Common myeloid progenitor, CD34-positive (primary cell): ENCODE results near the gene OMA1.
A peak's percentile ranks its signal among the peaks of the same experiment; 100 is the strongest.
"Not testable (repeated sequence)": the region's sequence is repeated elsewhere in the genome, so short reads cannot be mapped to it uniquely, and the experiment has no call there.

Experiments used
- CTCF ChIA-PET: fragments of 350-600 bp; sonication (Branson Sonifier 250); formaldehyde crosslinking; loops from one replicate; lab custom pipeline; 2021; ENCODE audit warnings: antibody characterized with exemption; lab: Charles Lee
- POLR2A ChIA-PET: fragments of 350-600 bp; sonication (Branson Sonifier 250); formaldehyde crosslinking; loops from one replicate; lab custom pipeline; 2021; ENCODE audit warnings: antibody characterized with exemption; lab: Charles Lee
- DNase-seq, 3 donors: peaks; one replicate each; pipeline versions ENCODE4 v3.0.0 to v3.0.0-alpha.2; 2013
- H3K27ac ChIP-seq, 2 experiments: 1 replicate in 1 of 2; 2 replicates in 1 of 2; pipeline ENCODE4 v1.7.0; 2013; ENCODE audit warnings: inconsistent platforms in 2 of 2, low read length in 2 of 2, mild to moderate bottlenecking in 2 of 2, low read depth in 1 of 2, moderate library complexity in 1 of 2; ENCODE audit not compliant: severe bottlenecking in 2 of 2, insufficient read depth in 1 of 2, poor library complexity in 1 of 2
- H3K27me3 ChIP-seq, 5 experiments: replicated peaks in 2 of 5; 1 replicate in 3 of 5; 2 replicates in 2 of 5; pipeline versions ENCODE4 v1.6.1 to v1.7.0; 2013; ENCODE audit warnings: low read length in 4 of 5, mild to moderate bottlenecking in 2 of 5, moderate library complexity in 2 of 5, inconsistent platforms in 1 of 5; ENCODE audit not compliant: insufficient read depth in 5 of 5, control insufficient read depth in 4 of 5
- H3K36me3 ChIP-seq, 4 experiments: 1 replicate in 2 of 4; 2 replicates in 2 of 4; pipeline versions ENCODE4 v1.6.1 to v1.7.0; 2013; ENCODE audit warnings: low read length in 3 of 4, control low read depth in 1 of 4, mild to moderate bottlenecking in 1 of 4; ENCODE audit not compliant: control insufficient read depth in 4 of 4, insufficient read depth in 4 of 4
- H3K4me1 ChIP-seq, 4 experiments: 1 replicate in 3 of 4; 2 replicates in 1 of 4; pipeline versions ENCODE4 v1.6.1 to v1.7.1; 2013; ENCODE audit warnings: low read length in 3 of 4, mild to moderate bottlenecking in 3 of 4, control low read depth in 1 of 4, inconsistent platforms in 1 of 4, moderate library complexity in 1 of 4; ENCODE audit not compliant: control insufficient read depth in 4 of 4, insufficient read depth in 4 of 4; ENCODE audit errors: control extremely low read depth in 1 of 4
- H3K4me3 ChIP-seq, 7 experiments: 1 replicate in 4 of 7; 2 replicates in 3 of 7; pipeline versions ENCODE4 v1.5.1 to v1.7.0; 2013; ENCODE audit warnings: mild to moderate bottlenecking in 7 of 7, low read length in 6 of 7, moderate library complexity in 6 of 7, inconsistent platforms in 2 of 7, low read depth in 2 of 7, control low read depth in 1 of 7; ENCODE audit not compliant: insufficient read depth in 4 of 7, control insufficient read depth in 1 of 7; ENCODE audit errors: extremely low read depth in 1 of 7
- H3K9me3 ChIP-seq, 5 experiments: 1 replicate in 4 of 5; 2 replicates in 1 of 5; pipeline versions ENCODE4 v1.6.1 to v1.7.1; 2013; ENCODE audit warnings: low read length in 4 of 5, mild to moderate bottlenecking in 2 of 5, inconsistent platforms in 1 of 5, low read depth in 1 of 5, moderate library complexity in 1 of 5; ENCODE audit not compliant: control insufficient read depth in 4 of 5, insufficient read depth in 2 of 5; ENCODE audit errors: control extremely low read depth in 1 of 5
- WGBS: methylation state at CpG from one replicate; pipeline ENCODE4 v1.1.5; 2013; ENCODE audit not compliant: insufficient coverage; 5-methylcytosine and 5-hydroxymethylcytosine counted together

Gene OMA1

GRCh38 chr1:58582143-58582542 lies 35.6 kb upstream of the OMA1 start:
- CTCF ChIA-PET = interaction anchor here (0.8 to 1.3 kb wide), 3 partner anchors 13 to 21 kb away, joined by 3 read pairs; no protein-coding TSS in a partner anchor
- DNase-seq, POLR2A ChIA-PET, H3K27ac ChIP-seq, H3K9me3 ChIP-seq, H3K4me3 ChIP-seq, H3K27me3 ChIP-seq, H3K36me3 ChIP-seq: not testable (repeated sequence)
- H3K4me1 ChIP-seq = peaks cover 16 to 53% (median 29%) of the 10 kb centered on the region in 4 experiments
- no CpG with 5 or more reads among the region's 1 CpG for WGBS

GRCh38 chr1:58581641-58582040 lies 35.1 kb upstream of the OMA1 start:
- ChIA-PET POLR2A (no interaction called here), CTCF (interaction anchor here (0.8 to 1.3 kb wide), 3 partner anchors 13 to 21 kb away, joined by 3 read pairs; no protein-coding TSS in a partner anchor)
- H3K27ac ChIP-seq = no peak overlapping the region
- WGBS = no CpG with 5 or more reads among the region's 2 CpGs
- H3K4me1 ChIP-seq = peaks cover 16 to 56% (median 34%) of the 10 kb centered on the region in 4 experiments
- no peak for DNase-seq
- peaks cover 3 to 10% (median 7%) of the 10 kb centered on the region in 5 experiments for H3K27me3 ChIP-seq
- no peaks in the 10 kb centered on the region for H3K9me3 ChIP-seq
- no peak overlapping the region for H3K4me3 ChIP-seq
- no peaks in the 10 kb centered on the region for H3K36me3 ChIP-seq

GRCh38 chr1:58580186-58580585 lies 33.7 kb upstream of the OMA1 start:
- WGBS = no CpG with 5 or more reads among the region's 1 CpG
- peaks cover 19 to 49% (median 41%) of the 10 kb centered on the region in 4 experiments for H3K4me1 ChIP-seq
- no peaks in the 10 kb centered on the region for H3K9me3 ChIP-seq
- ChIA-PET POLR2A (no interaction called here), CTCF (no interaction called here)
- no peak for DNase-seq
- peaks cover 12 to 24% (median 16%) of the 10 kb centered on the region in 5 experiments for H3K27me3 ChIP-seq
- no peaks in the 10 kb centered on the region for H3K36me3 ChIP-seq
- no peak overlapping the region for H3K4me3 ChIP-seq
- H3K27ac ChIP-seq = no peak overlapping the region

- ChIA-PET POLR2A (no interaction called here), CTCF (no interaction called here)
- H3K27ac ChIP-seq = no peak overlapping the region
- 30% methylated on average over 2 of the region's 3 CpGs for WGBS
- H3K27me3 ChIP-seq = peaks cover 14 to 45% (median 26%) of the 10 kb centered on the region in 5 experiments
- no peaks in the 10 kb centered on the region for H3K9me3 ChIP-seq
- DNase-seq = peak; percentile 26 to 91 (median 84)
- H3K4me3 ChIP-seq = no peak overlapping the region
- peaks cover 10 to 28% (median 24%) of the 10 kb centered on the region in 4 experiments for H3K4me1 ChIP-seq
- no peaks in the 10 kb centered on the region for H3K36me3 ChIP-seq
Observed at GRCh38 chr1:58577654-58578030, 31.1 kb upstream of the OMA1 start.

GRCh38 chr1:58576727-58577653 lies 30.5 kb upstream of the OMA1 start, which contains the start of gene TACSTD2:
TSS of gene TACSTD2 (minus strand) at chr1:58577252. CDS start at chr1:58577156, 96 bp downstream.
- Histone ChIP-seq H3K36me3 (no peaks in the 10 kb centered on the region), H3K27me3 (peaks cover 14 to 45% (median 26%) of the 10 kb centered on the region in 5 experiments), H3K4me3 (peak within 1 kb of the TSS; percentile 19 to 71 (median 34)), H3K27ac (no peak within 1 kb of the TSS), H3K4me1 (peaks cover 10 to 28% (median 24%) of the 10 kb centered on the region in 4 experiments), H3K9me3 (no peaks in the 10 kb centered on the region)
- ChIA-PET POLR2A (no interaction called here), CTCF (no interaction called here)
- DNase-seq = peak in 1 of 3 donors; percentile 36
- 21% methylated on average over 81 of the region's 107 CpGs for WGBS

- Histone ChIP-seq H3K4me3 (peak overlapping the region; percentile 19 to 71 (median 34)), H3K9me3 (no peaks in the 10 kb centered on the region), H3K27ac (no peak overlapping the region), H3K27me3 (peaks cover 14 to 45% (median 26%) of the 10 kb centered on the region in 5 experiments), H3K36me3 (no peaks in the 10 kb centered on the region), H3K4me1 (peaks cover 10 to 28% (median 24%) of the 10 kb centered on the region in 4 experiments)
- ChIA-PET CTCF (no interaction called here), POLR2A (no interaction called here)
- DNase-seq = peak in 1 of 3 donors; percentile 55
- 5% methylated on average over 39 of the region's 43 CpGs for WGBS
Observed at GRCh38 chr1:58576325-58576726, 29.8 kb upstream of the OMA1 start.
